Hippocampal formation (tissue), 2 donors: ENCODE results near the gene C2orf69.

Experiments
- DNase-seq, 2 donors: peaks; one replicate each; lab custom pipeline; 2025; lab: John Stamatoyannopoulos, UW

Gene C2orf69

GRCh38 chr2:199914372-199914958, 3.4 kb downstream of the C2orf69 start:
- DNase-seq = no peak

GRCh38 chr2:199916980-199917379, 5.9 kb downstream of the C2orf69 start:
- no peak for DNase-seq

GRCh38 chr2:199922856-199923255, 11.8 kb downstream of the C2orf69 start:
- no peak for DNase-seq

GRCh38 chr2:199923924-199924323, 12.8 kb downstream of the C2orf69 start:
- no peak for DNase-seq

- no peak for DNase-seq
These were observed 15.7 kb downstream of the C2orf69 start for GRCh38 chr2:199926806-199927205.

- no peak for DNase-seq
These were observed 17.1 kb downstream of the C2orf69 start for GRCh38 chr2:199928226-199928625.

- no peak for DNase-seq
These were observed 17.5 kb downstream of the C2orf69 start for GRCh38 chr2:199928626-199929025.

- DNase-seq = no peak
These were observed 18.2 kb downstream of the C2orf69 start for GRCh38 chr2:199929262-199929661.

- DNase-seq = peak; percentile 82 to 83
These were observed 21.3 kb downstream of the C2orf69 start for GRCh38 chr2:199932312-199932855.

- DNase-seq = no peak
These were observed 22.4 kb downstream of the C2orf69 start for GRCh38 chr2:199933466-199933865.

GRCh38 chr2:199936554-199936953, 25.5 kb downstream of the C2orf69 start:
- DNase-seq = no peak

GRCh38 chr2:199940373-199940772, 29.3 kb downstream of the C2orf69 start:
- DNase-seq = peak in 1 of 2 donors; percentile 28

- DNase-seq = no peak
These were observed 32.3 kb downstream of the C2orf69 start for GRCh38 chr2:199943373-199943772.

GRCh38 chr2:199946196-199946595, 35.1 kb downstream of the C2orf69 start:
- no peak for DNase-seq

GRCh38 chr2:199946836-199947235, 35.7 kb downstream of the C2orf69 start:
- DNase-seq = no peak

- no peak for DNase-seq
These were observed 39.3 kb downstream of the C2orf69 start for GRCh38 chr2:199950396-199950795.

- no peak for DNase-seq
These were observed 39.9 kb downstream of the C2orf69 start for GRCh38 chr2:199951023-199951422.

GRCh38 chr2:199955007-199955338, 43.9 kb downstream of the C2orf69 start:
- no peak for DNase-seq

- DNase-seq = peak; percentile 77 to 89
These were observed 44.4 kb downstream of the C2orf69 start, which contains the start of the genes MAIP1 and TYW5 for GRCh38 chr2:199955339-199956061. Gene MAIP1 (plus strand): TSS chr2:199955582. CDS start chr2:199955799, 217 bp downstream. Gene TYW5 (minus strand): TSS chr2:199955491. CDS start chr2:199955470, 21 bp downstream.

GRCh38 chr2:199956062-199956380, 44.9 kb downstream of the C2orf69 start:
- no peak for DNase-seq

- DNase-seq = no peak
These were observed 46.9 kb downstream of the C2orf69 start for GRCh38 chr2:199958014-199958413.

GRCh38 chr2:199962203-199962602, 51.1 kb downstream of the C2orf69 start:
- no peak for DNase-seq

GRCh38 chr2:199966405-199966804, 55.3 kb downstream of the C2orf69 start:
- no peak for DNase-seq
